AG04450 (cell line): ENCODE measurements around the gene GFOD1. TPM values are rescaled to one million over a fixed set of nuclear protein-coding genes. Genes with fewer than 3 reads are reported as not detected.

Experiments
- CTCF ChIA-PET: fragments of 300-600, 350-600 bp; formaldehyde crosslinking; extraction: SDS; loops from one replicate; lab custom pipeline; 2022; ENCODE audit warnings: antibody characterized with exemption, inconsistent platforms; lab: Charles Lee
- POLR2A ChIA-PET: fragments of 350-600 bp; formaldehyde crosslinking; extraction: SDS; loops from one replicate; lab custom pipeline; 2021; ENCODE audit warnings: antibody characterized with exemption, inconsistent platforms; lab: Yijun Ruan, JAX
- DNase-seq: peaks from one replicate; pipeline ENCODE4 v3.0.0-alpha.2; 2011; ENCODE audit warnings: low read depth, low spot score
- H3K27ac ChIP-seq: one replicate; pipeline ENCODE4 v1.5.1; 2012; ENCODE audit warnings: low read depth, low read length, control low read depth
- H3K27me3 ChIP-seq: one replicate; pipeline ENCODE4 v1.6.0; 2012; ENCODE audit warnings: low read length; ENCODE audit not compliant: control insufficient read depth, insufficient read depth
- H3K4me3 ChIP-seq: 2 replicates; pipeline ENCODE4 v1.5.1; 2011; ENCODE audit warnings: mild to moderate bottlenecking, low read depth, low read length, control low read depth
- H3K9me3 ChIP-seq: 2 replicates; pipeline ENCODE4 v1.5.1; 2012; ENCODE audit warnings: low read length; ENCODE audit not compliant: control insufficient read depth, insufficient read depth
- polyA plus RNA-seq: library from polyadenylated mRNA; depleted of rRNA; stranded (reverse); fragments of >200 nt; gene quantifications from 2 replicates; pipeline ENCODE4 v1.2.3, GENCODE V29; 2011
- TF ChIP-seq, protein P1 (sequence below): IDR thresholded peaks from 2 replicates; pipeline ENCODE4 v1.5.1; 2011; ENCODE audit warnings: low read depth, low read length, control low read depth, inconsistent platforms

Gene GFOD1
- polyA plus RNA-seq, 1 experiment: 3.0 TPM

DNA sequence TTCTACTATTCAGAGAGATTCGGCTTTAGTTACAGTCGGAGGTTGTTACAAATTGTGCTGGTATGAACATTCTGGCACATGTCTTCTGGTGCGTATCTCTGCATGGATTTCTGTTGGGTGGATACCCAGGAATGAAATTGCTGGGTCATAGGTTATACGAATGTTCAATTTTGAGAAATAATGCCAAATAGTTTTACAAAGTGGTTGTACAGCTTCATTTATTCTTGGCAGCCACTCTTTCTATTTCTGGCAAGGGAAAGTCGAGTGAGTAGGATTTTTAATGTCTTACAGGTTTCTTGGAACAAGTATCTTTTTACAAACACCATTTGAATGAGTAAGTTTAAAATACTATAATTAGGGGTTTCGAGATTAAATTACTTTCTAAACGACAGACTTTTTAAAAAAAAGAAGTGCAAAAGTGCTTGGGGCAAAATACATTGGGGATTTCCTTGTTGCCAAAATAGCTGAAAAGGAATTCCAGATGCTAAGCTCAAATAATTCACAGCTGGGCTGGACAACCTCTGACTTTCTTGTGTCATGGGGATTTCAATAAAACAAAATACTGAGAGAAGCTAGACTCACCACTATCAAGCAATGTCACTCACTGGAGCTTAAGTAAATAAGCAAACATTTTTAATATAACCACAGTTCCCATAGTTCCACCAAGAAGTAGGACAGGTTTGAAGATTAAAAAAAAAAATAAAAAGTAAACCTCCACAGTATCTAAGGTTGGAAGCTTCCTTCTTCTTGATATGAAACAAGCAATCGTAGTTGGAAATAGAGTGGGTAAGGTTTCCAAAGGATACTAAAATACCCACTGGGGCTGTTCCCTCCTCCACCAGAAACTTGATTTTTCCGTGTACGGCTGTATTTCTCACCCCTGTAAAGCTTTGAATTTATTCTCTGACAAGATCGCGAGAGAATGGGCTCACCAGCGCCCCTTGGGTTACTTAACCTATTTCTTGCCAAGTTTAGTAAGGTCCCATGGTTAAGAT is 21.6 kb upstream of the GFOD1 start:
- Histone ChIP-seq H3K27ac (no peak overlapping the region), H3K4me3 (no peak overlapping the region), H3K9me3 (peaks cover 12% of the 10 kb centered on the region), H3K27me3 (no peaks in the 10 kb centered on the region)
- DNase-seq: no peak
- ChIA-PET POLR2A (no interaction called here), CTCF (interaction anchor here (2.3 kb wide), 1 partner anchor 66 kb away, joined by 6 read pairs; no protein-coding TSS in a partner anchor)
- TF ChIP-seq, protein P1, sequence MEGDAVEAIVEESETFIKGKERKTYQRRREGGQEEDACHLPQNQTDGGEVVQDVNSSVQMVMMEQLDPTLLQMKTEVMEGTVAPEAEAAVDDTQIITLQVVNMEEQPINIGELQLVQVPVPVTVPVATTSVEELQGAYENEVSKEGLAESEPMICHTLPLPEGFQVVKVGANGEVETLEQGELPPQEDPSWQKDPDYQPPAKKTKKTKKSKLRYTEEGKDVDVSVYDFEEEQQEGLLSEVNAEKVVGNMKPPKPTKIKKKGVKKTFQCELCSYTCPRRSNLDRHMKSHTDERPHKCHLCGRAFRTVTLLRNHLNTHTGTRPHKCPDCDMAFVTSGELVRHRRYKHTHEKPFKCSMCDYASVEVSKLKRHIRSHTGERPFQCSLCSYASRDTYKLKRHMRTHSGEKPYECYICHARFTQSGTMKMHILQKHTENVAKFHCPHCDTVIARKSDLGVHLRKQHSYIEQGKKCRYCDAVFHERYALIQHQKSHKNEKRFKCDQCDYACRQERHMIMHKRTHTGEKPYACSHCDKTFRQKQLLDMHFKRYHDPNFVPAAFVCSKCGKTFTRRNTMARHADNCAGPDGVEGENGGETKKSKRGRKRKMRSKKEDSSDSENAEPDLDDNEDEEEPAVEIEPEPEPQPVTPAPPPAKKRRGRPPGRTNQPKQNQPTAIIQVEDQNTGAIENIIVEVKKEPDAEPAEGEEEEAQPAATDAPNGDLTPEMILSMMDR: no peak

DNA sequence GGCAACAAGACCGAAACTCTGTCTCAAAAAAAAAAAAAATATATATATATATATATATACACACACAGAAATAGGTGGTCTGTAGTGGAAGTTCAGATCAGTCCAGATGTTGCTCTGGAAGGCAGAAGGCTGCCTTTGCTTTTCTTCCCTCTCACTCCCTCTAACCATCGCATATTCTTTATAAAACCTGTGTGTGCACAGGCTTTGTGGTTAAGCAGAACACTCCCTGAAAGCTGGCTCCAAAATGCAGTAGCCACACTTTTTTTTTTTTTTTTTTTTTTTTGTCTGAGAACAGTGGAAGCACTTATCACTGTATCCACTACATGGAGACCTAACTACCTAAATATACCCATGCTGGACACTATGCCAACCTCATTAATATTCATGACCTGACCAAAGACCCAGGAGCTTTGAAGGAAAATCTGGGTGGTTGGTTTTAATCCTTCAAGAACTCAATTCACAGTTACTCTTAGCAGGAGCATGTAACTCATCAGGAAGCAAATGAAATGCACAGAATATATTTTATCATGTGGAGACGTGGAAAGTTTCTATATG is 20.0 kb upstream of the GFOD1 start:
- ChIA-PET CTCF (interaction anchor here (0.6 to 2.3 kb wide), 2 partner anchors 68 to 74 kb away, joined by 3 to 6 read pairs; no protein-coding TSS in a partner anchor), POLR2A (no interaction called here)
- TF ChIP-seq, protein P1: no peak
- H3K9me3 ChIP-seq: peaks cover 10% of the 10 kb centered on the region
- H3K27me3 ChIP-seq: no peaks in the 10 kb centered on the region
- H3K4me3 ChIP-seq: no peak overlapping the region
- no peak overlapping the region for H3K27ac ChIP-seq
- DNase-seq: no peak

DNA sequence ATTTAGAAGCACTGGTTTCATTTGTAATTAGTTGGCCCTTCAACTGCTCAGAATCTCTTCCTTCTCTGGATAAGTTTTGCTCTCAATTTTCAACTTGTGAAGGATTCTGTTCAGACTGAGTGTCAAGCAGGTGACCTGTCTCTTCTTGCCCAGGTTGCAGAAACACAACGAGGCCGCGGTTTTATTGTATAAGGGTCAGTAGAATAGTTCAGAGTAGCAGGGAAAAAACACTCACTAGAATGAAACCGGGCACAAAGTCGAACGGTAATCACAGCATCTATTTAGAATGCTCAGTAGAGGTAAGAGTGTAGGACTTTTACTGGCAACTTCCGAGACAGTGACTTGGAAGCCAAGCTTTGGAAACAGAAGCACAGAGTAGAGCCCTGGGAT is 17.9 kb upstream of the GFOD1 start:
- Histone ChIP-seq H3K27ac (no peak overlapping the region), H3K9me3 (no peaks in the 10 kb centered on the region), H3K27me3 (no peaks in the 10 kb centered on the region), H3K4me3 (no peak overlapping the region)
- ChIA-PET POLR2A (no interaction called here), CTCF (no interaction called here)
- no peak for DNase-seq
- TF ChIP-seq, protein P1: no peak

DNA sequence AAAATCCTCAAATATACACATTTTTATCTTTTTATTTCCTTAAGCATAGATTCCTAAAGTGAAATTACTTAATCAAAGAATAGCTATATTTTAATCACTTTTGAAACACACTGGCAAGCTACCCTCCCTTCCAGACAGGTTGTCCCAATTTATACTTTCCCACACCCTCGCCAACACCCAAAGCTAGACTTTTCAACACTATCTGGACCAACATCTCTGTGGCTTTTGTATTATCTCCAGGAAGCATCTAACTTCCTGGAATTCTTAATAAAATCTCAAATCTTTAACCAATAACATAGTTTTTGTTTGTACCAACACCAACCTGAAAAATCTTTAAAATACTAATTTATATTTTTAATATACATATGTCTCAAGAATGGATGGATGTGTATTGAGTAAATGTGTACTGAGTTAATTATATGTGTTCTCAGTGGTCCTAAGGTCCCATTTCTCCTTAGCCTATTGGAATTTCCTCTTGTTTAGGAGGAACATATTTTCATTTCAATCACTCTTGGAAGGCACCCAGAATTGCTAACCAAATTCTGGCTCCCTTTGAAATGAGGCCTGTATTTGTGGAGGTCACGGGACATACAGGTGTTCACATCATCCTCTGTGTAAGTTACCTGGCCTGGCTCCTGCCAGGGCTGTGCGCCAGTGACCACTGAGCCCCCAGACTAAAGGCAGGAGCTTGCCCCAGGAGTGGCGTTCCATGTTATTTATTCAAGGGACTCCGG is 17.4 kb upstream of the GFOD1 start:
- no peak overlapping the region for H3K27ac ChIP-seq
- no peak for DNase-seq
- no peak overlapping the region for H3K4me3 ChIP-seq
- CTCF ChIA-PET: interaction anchor here (0.7 kb wide), 1 partner anchor 70 kb away, joined by 3 read pairs; the partner anchor contains the start of gene SIRT5
- POLR2A ChIA-PET: no interaction called here
- TF ChIP-seq, protein P1: no peak
- H3K27me3 ChIP-seq: no peaks in the 10 kb centered on the region
- no peaks in the 10 kb centered on the region for H3K9me3 ChIP-seq
